ENCODE data around the gene ZNF397. TPM values are rescaled to one million over a fixed set of nuclear protein-coding genes. Genes with fewer than 3 reads are reported as not detected.
A peak's percentile ranks its signal among the peaks of the same experiment; 100 is the strongest.

The ZNF397 gene
- total RNA-seq, 2 experiments from 2014 or later: 8.0 to 15.6 TPM

DNA sequence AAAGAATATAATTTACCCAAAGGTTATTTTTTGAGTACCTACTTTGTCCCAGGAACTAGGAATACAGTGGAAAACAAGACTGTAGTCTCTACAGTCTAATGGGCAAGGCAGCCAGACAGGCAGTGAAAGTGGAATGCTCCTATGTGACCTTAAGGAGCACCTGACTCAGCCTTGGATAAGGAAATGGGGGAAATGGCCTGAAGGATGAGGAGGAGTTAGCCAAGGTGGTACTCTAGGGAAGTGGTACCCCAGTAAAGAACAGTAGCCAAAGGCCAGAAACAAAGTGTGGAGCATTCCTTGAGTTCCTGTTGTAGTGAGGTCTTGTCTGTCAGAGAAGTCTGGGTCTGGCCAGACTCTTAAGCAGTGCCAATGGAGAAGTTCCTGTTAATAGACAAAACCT, 6.0 kb downstream of the ZNF397 start:
- TF ChIP-seq EZH2phosphoT487 (IDR thresholded peaks at IDR 0.05; ENCODE audit: borderline replicate concordance, low read depth, low read length): no peak
- TF ChIP-seq, protein P1, sequence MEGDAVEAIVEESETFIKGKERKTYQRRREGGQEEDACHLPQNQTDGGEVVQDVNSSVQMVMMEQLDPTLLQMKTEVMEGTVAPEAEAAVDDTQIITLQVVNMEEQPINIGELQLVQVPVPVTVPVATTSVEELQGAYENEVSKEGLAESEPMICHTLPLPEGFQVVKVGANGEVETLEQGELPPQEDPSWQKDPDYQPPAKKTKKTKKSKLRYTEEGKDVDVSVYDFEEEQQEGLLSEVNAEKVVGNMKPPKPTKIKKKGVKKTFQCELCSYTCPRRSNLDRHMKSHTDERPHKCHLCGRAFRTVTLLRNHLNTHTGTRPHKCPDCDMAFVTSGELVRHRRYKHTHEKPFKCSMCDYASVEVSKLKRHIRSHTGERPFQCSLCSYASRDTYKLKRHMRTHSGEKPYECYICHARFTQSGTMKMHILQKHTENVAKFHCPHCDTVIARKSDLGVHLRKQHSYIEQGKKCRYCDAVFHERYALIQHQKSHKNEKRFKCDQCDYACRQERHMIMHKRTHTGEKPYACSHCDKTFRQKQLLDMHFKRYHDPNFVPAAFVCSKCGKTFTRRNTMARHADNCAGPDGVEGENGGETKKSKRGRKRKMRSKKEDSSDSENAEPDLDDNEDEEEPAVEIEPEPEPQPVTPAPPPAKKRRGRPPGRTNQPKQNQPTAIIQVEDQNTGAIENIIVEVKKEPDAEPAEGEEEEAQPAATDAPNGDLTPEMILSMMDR (conservative IDR thresholded peaks at IDR 0.05; ENCODE audit: low read length): no peak
- Histone ChIP-seq H4K20me1 (ENCODE audit: insufficient read depth, low read length) (no peaks in the 10 kb centered on the region), H3K4me1 (ENCODE audit: insufficient read depth, low read length, poor library complexity, severe bottlenecking) (peaks cover 7% of the 10 kb centered on the region), H2AFZ (ENCODE audit: low read length) (no peak overlapping the region), H3K9me3 (ENCODE audit: low read length) (peaks cover 18% of the 10 kb centered on the region), H3K79me2 (ENCODE audit: insufficient read depth, low read depth, low read length) (peaks cover 6% of the 10 kb centered on the region; the same call in 1 of the 2 replicates), H3K4me2 (ENCODE audit: low read length) (no peak overlapping the region), H3K27ac (ENCODE audit: low read depth, low read length, poor library complexity, severe bottlenecking) (no peak overlapping the region), H3K4me3 (ENCODE audit: low read depth, low read length, poor library complexity, severe bottlenecking) (no peak overlapping the region), H3K36me3 (ENCODE audit: insufficient read depth, low read length) (peaks cover 84% of the 10 kb centered on the region), H3K9me2 (ENCODE audit: insufficient read depth, low read length) (no peaks in the 10 kb centered on the region)
- BruUV-seq (replicated peaks): no TSS peak
- intact Hi-C loops (cut with micrococcal nuclease; ENCODE audit: unreplicated experiment): no loop called here
- POLR2A ChIA-PET: no interaction called here
- no peak for DNase-seq (ENCODE audit: low spot score)
- CTCF ChIA-PET (ENCODE audit: unreplicated experiment): no interaction called here

DNA sequence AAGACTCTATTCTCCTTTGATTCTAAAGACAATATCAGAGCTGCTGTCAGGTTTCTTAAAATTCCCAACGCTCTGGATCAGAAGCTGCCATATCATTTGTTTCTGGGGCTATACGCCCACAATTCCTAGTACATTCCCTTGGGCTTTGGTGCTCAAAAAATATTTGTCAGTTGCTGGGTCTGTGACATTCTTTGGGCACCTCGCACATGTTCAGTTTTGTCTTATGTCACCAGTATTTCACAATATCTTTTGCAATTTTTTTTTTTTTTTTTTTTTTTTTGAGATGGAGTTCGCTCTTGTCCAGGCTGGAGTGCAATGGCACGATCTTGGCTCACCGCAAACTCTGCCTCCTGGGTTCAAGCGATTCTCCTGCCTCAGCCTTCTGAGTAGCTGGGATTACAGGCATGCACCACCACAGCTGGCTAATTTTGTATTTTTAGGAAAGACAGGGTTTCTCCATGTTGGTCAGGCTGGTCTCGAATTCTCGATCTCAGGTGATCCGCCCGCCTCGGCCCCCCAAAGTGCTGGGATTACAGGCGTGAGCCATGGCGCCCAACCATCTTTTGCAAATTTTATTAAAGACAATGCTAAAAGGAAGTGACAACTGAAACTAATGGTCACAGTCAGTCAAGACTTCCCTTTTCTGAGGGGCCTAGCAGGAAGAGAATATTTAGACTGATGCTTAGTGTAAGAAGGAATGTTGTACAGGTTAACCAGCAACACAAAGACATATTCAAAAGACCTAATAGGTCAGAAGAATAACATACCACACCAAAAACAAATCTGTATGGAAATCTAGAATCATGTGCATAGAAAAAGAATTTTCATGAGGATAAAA, 6.8 kb downstream of the ZNF397 start:
- Histone ChIP-seq H3K9me3 (ENCODE audit: low read length) (peaks cover 18% of the 10 kb centered on the region; the same call in 1 of the 2 replicates), H2AFZ (ENCODE audit: low read length) (no peak overlapping the region), H3K4me2 (ENCODE audit: low read length) (peak overlapping the region; percentile 12; the same call in 1 of the 2 replicates), H3K27ac (ENCODE audit: low read depth, low read length, poor library complexity, severe bottlenecking) (peak overlapping the region; percentile 15), H3K36me3 (ENCODE audit: insufficient read depth, low read length) (peaks cover 76% of the 10 kb centered on the region), H3K79me2 (ENCODE audit: insufficient read depth, low read depth, low read length) (no peaks in the 10 kb centered on the region), H3K9me2 (ENCODE audit: insufficient read depth, low read length) (no peaks in the 10 kb centered on the region), H4K20me1 (ENCODE audit: insufficient read depth, low read length) (no peaks in the 10 kb centered on the region), H3K4me1 (ENCODE audit: insufficient read depth, low read length, poor library complexity, severe bottlenecking) (peaks cover 7% of the 10 kb centered on the region), H3K4me3 (ENCODE audit: low read depth, low read length, poor library complexity, severe bottlenecking) (peak overlapping the region; percentile 23)
- CTCF ChIA-PET (ENCODE audit: unreplicated experiment): no interaction called here
- POLR2A ChIA-PET: no interaction called here
- peak; percentile 24 for DNase-seq (ENCODE audit: low spot score)
- no TSS peak for BruUV-seq (replicated peaks)
- intact Hi-C loops (cut with micrococcal nuclease; ENCODE audit: unreplicated experiment): no loop called here
- TF ChIP-seq, protein P1 (conservative IDR thresholded peaks at IDR 0.05; ENCODE audit: low read length): no peak
- TF ChIP-seq EZH2phosphoT487 (IDR thresholded peaks at IDR 0.05; ENCODE audit: borderline replicate concordance, low read depth, low read length): no peak

DNA sequence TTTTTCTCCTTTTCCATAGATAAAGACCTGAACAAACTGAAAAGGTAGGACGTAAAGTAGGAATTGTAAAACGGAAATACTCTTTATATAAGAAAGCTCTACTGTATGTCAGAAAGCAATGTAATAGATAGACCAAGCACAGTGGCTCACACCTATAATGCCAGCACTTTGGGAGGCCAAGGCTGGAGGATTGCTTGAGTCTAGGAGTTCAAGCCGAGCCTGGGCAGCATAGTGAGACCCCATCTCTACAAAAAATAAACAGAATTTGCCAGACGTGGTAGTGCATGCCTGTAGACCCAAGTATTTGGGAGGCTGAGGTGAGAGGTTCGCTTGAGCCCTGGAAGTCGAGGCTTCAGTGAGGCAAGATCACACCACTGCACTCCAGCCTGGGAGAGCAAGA, 7.6 kb downstream of the ZNF397 start:
- Histone ChIP-seq H3K27ac (ENCODE audit: low read depth, low read length, poor library complexity, severe bottlenecking) (no peak overlapping the region), H2AFZ (ENCODE audit: low read length) (no peak overlapping the region), H4K20me1 (ENCODE audit: insufficient read depth, low read length) (no peaks in the 10 kb centered on the region), H3K4me3 (ENCODE audit: low read depth, low read length, poor library complexity, severe bottlenecking) (no peak overlapping the region), H3K4me2 (ENCODE audit: low read length) (no peak overlapping the region), H3K4me1 (ENCODE audit: insufficient read depth, low read length, poor library complexity, severe bottlenecking) (peaks cover 7% of the 10 kb centered on the region), H3K36me3 (ENCODE audit: insufficient read depth, low read length) (peaks cover 68% of the 10 kb centered on the region), H3K9me2 (ENCODE audit: insufficient read depth, low read length) (no peaks in the 10 kb centered on the region), H3K9me3 (ENCODE audit: low read length) (peaks cover 18% of the 10 kb centered on the region; the same call in 1 of the 2 replicates), H3K79me2 (ENCODE audit: insufficient read depth, low read depth, low read length) (no peaks in the 10 kb centered on the region)
- CTCF ChIA-PET (ENCODE audit: unreplicated experiment): no interaction called here
- BruUV-seq (replicated peaks): TSS peak; percentile 9
- POLR2A ChIA-PET: no interaction called here
- DNase-seq (ENCODE audit: low spot score): no peak
- intact Hi-C loops (cut with micrococcal nuclease; ENCODE audit: unreplicated experiment): no loop called here
- TF ChIP-seq, protein P1 (conservative IDR thresholded peaks at IDR 0.05; ENCODE audit: low read length): no peak
- TF ChIP-seq EZH2phosphoT487 (IDR thresholded peaks at IDR 0.05; ENCODE audit: borderline replicate concordance, low read depth, low read length): no peak

Measured in OCI-LY7 (cell line).